HG02678 (cell line): ENCODE data around the gene KRT76.

ENCODE experiments used
- ATAC-seq: cut with Tn5 transposase; IDR thresholded peaks from one replicate; pipeline ENCODE4 v1.9.1; 2021; ENCODE audit warnings: mild to moderate bottlenecking, moderate library complexity; ENCODE audit not compliant: unreplicated experiment

KRT76 gene

GRCh38 chr12:52742196-52742580, 35.0 kb downstream of the KRT76 start:
- ATAC-seq: no peak

GRCh38 chr12:52741375-52742195, 35.6 kb downstream of the KRT76 start:
- no peak for ATAC-seq

GRCh38 chr12:52740584-52740983, 36.6 kb downstream of the KRT76 start:
- no peak for ATAC-seq

GRCh38 chr12:52739963-52740362, 37.2 kb downstream of the KRT76 start:
- no peak for ATAC-seq

GRCh38 chr12:52735816-52736632, 41.1 kb downstream of the KRT76 start:
- no peak for ATAC-seq

GRCh38 chr12:52735106-52735505, 42.0 kb downstream of the KRT76 start:
- ATAC-seq: no peak

DNA sequence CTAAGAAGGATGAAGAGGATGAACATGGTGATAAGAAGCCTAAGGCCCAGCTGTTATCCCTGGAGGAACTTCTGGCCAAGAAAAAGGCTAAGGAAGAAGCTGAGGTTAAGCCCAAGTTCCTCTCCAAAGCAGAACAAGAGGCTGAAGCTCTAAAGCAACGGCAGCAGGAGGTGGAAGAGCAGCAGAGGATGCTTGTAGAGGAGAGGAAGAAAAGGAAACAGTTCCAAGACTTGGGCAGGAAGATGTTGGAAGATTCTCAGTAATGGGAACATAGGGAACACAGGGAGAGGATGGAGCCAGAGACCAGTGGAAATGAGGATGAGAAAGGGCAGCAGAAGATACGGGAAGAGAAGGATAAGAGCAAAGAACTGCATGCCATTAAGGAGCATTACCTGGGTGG, 46.4 kb downstream of the KRT76 start:
- no peak for ATAC-seq

GRCh38 chr12:52730383-52730782, 46.8 kb downstream of the KRT76 start:
- ATAC-seq: no peak

DNA sequence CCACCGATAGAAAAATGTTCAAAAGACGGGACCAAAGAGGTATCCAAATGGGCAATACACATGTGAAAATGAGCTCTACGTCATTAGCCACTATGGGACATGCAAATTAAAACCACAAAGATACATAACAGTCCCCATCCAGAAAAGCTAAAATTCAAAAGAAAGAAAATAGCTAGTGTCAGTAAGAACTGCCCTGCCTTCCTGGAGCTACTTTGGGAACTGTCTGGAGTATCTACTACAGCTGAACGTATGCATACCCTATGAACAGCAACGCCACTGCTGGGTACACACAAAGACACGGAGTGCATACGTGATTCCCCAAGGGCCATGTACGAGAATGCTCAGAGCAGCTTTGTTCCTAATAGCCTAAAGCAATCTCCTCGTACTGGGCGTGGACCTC, 48.0 kb downstream of the KRT76 start:
- ATAC-seq: no peak

DNA sequence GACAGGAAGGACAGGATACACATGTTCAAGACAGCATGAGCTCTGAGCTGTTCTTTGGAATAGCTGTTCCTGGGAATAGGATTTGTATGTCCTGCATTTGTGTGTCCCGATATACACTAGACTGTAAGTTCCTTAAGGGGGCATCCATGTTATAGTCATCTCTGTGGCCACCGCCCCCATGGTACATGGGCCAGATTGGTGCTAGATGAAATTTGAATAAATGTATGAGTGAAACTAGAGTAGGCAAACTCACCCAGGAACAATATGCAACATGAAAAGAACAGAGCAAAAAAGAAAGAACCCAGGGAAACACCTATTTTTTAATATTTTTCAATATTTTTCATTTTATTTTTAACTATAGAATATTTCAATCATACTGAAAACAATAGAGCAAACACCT, 48.8 kb downstream of the KRT76 start:
- no peak for ATAC-seq

DNA sequence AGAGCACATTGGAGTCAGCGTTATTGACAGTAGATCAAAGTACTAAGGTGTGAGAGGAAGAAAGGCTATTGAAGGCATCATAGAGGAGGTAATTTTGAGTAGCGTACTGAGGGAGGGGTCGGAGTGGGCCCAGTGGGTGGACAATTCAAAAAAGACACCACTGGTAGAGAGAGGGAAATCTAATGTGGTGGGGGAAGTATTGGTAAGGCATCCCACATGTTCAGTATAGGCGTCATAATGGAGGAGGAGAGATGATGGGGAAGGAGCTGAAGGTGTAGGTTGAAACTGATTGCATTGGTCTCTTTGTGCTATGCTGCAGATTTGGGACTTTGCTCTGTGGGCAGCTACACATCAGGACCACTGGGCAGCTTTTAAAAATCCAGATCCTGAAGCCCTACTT, 50.1 kb downstream of the KRT76 start:
- ATAC-seq: no peak

DNA sequence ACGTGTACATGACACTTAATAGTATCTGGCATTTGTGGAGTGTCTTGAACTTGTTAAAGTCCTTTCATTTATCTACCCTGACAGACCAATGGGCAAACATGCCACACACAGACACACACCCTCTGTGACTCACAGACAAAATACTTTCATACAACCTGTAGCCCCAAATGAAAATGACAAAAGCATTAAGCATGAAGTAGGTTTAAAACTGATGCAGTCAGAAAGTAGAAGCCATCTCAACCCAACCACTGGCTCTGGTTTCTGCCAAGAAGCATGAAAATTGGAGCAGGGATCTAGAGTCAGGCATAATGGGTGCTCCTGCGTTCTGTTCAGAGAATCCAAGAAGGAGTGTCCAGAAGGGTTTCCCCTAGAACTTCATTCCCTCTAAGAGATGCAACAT, 50.7 kb downstream of the KRT76 start:
- ATAC-seq: no peak

DNA sequence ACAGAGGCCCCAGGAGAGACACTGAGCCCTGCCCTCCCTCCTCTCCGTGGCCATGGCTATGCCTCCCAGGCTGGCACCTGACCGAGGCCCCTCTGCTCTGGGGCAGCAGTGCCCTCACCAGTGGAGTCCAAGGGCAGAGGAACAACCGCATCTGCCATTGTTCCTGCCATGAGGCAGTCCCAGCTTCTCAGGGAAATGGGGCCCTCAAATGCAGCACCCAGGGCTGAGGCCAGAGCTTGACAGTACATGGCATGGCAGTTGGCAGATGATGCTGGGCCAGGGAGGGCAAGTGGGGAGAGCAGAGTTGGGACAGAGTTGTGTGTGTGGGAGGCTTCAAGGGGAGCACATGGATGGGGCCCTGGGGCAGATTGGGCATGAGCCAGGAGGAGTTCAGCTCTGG, 52.8 kb downstream of the KRT76 start:
- ATAC-seq: no peak

DNA sequence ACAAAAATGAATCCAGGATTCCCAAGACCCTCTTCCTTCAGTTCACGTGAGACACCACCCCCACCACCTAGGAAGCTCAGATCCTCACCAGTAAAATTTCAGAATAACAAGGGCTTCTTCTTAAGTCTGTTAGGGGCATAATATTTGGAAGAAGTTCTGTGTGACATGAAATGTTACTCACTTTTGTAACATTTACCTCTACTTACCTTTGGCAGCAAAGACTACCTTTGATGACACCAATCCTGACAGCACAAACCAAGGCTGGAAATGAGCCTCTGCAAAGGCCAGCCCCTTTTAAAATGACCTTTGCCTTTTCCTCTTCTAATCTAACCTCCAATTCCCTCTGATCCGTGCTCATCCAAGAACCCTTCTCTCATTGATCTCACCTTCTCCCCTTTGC, 54.5 kb downstream of the KRT76 start:
- ATAC-seq: no peak

DNA sequence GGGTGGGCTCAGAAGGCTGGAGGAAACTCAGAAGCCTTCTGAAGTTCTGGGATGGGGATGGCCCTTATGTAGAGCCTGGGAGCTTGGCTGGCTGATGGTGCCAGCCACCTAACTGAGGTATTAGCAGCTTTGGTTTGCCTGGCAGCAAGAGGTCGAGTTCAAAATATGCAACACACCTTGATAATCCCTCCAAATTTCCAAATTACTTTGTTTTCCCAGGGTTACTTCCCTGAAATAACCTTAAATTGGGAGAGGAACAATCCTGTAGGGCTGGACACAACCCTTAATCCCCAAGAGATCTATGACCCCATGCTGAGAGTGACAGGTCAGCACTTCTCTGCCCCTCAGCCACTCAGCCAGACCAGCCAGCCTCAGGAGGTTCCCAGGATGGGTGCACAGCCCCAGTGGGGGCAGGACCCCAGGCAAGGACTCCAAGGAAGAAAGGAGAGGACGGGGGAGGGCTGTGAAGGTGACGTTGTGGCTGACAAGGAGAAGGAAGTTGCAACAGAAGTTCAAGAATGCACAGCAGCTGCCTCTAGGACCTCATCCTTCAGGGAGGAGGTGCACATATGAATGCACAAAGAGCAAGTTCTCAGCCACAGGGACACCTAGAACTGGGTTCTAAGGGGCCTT, 55.2 kb downstream of the KRT76 start:
- ATAC-seq: no peak

GRCh38 chr12:52720365-52720886, 56.7 kb downstream of the KRT76 start:
- no peak for ATAC-seq
